Type B pancreatic cell (in vitro differentiated cells): ENCODE measurements around the gene MYO16. TPM values are rescaled to one million over a fixed set of nuclear protein-coding genes. Genes with fewer than 3 reads are reported as not detected.

Experiments used
- DNase-seq: peaks from one replicate; pipeline ENCODE4 v3.0.0; 2021; ENCODE audit warnings: mixed read lengths; ENCODE audit not compliant: unreplicated experiment; ENCODE audit errors: extremely low spot score
- H3K27ac Mint-ChIP-seq: 2 replicates; pipeline ENCODE4 v1.8.0; 2021; ENCODE audit warnings: mild to moderate bottlenecking, mixed read lengths
- H3K27me3 Mint-ChIP-seq: 2 replicates; pipeline ENCODE4 v1.8.0; 2021; ENCODE audit warnings: mixed read lengths
- H3K36me3 Mint-ChIP-seq: 2 replicates; pipeline ENCODE4 v1.8.0; 2021; ENCODE audit warnings: mixed read lengths
- H3K4me1 Mint-ChIP-seq: one replicate; pipeline ENCODE4 v1.8.0; 2021; ENCODE audit warnings: mixed read lengths; ENCODE audit not compliant: unreplicated experiment
- H3K4me3 Mint-ChIP-seq: 2 replicates; pipeline ENCODE4 v1.8.0; 2021; ENCODE audit warnings: mild to moderate bottlenecking, mixed read lengths
- H3K9me3 Mint-ChIP-seq: 2 replicates; pipeline ENCODE4 v1.8.0; 2021; ENCODE audit warnings: mixed read lengths
- CTCF ChIP-seq: fragments of 200-600 bp; sonication (generic); conservative IDR thresholded peaks from 2 replicates; pipeline ENCODE4 v1.5.0; 2021; ENCODE audit warnings: antibody characterized with exemption, mild to moderate bottlenecking
- total RNA-seq: library from RNA; stranded (reverse); gene quantifications from 2 replicates; pipeline ENCODE4 v1.2.1, GENCODE V29; 2021; ENCODE audit warnings: low replicate concordance

The MYO16 gene
- total RNA-seq, 1 donor from 2014 or later = 1.5 TPM

GRCh38 chr13:108621462-108621861, 7.9 kb upstream of the MYO16 start:
- Mint-ChIP-seq H3K27ac (no peak overlapping the region), H3K4me1 (no peaks in the 10 kb centered on the region), H3K4me3 (no peak overlapping the region), H3K27me3 (no peaks in the 10 kb centered on the region), H3K36me3 (no peaks in the 10 kb centered on the region), H3K9me3 (no peaks in the 10 kb centered on the region)
- DNase-seq = no peak
- no peak for TF ChIP-seq CTCF

DNA sequence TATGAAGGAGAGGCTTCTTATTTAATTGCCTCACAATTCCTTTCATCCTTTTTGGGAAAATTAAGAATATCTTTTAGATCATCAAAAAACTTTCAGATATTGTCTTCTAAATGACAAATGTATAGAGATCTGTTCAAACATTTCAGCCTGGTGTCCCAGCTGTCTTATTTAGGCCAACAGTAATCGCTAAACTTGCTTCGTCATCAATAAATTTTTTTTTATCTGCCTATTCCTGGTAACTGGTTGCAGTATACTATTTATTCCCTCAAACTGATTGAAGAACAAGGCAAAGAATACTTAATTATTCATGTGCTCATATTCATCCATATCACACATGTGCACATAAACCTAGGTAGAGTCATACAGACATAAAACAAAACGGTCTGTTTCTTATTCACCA, 5.3 kb upstream of the MYO16 start:
- H3K4me3 Mint-ChIP-seq = no peak overlapping the region
- no peak overlapping the region for H3K27ac Mint-ChIP-seq
- no peak for TF ChIP-seq CTCF
- no peaks in the 10 kb centered on the region for H3K36me3 Mint-ChIP-seq
- peaks cover 7% of the 10 kb centered on the region for H3K27me3 Mint-ChIP-seq
- H3K9me3 Mint-ChIP-seq = no peaks in the 10 kb centered on the region
- no peaks in the 10 kb centered on the region for H3K4me1 Mint-ChIP-seq
- DNase-seq = no peak

DNA sequence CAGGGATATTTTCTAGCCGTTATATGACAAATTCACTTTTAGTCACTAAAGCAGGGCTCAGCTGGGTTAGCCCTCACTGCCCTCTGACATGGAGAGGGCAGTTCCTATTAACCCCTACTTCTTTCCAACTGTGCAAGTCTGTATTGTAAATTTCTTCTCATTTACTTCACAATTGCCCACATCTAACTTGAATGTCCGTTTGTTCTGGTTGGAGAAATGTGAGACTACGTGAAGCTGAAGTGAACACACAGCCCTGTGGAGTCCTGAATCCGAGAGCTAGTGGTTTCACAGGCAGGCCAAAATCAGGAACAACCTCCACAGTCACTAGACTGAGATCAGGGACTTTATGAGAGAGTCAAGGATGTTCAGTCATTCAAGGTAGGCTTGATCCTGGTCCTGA, 4.4 kb upstream of the MYO16 start:
- H3K36me3 Mint-ChIP-seq = no peaks in the 10 kb centered on the region
- no peaks in the 10 kb centered on the region for H3K9me3 Mint-ChIP-seq
- H3K27ac Mint-ChIP-seq = no peak overlapping the region

DNA sequence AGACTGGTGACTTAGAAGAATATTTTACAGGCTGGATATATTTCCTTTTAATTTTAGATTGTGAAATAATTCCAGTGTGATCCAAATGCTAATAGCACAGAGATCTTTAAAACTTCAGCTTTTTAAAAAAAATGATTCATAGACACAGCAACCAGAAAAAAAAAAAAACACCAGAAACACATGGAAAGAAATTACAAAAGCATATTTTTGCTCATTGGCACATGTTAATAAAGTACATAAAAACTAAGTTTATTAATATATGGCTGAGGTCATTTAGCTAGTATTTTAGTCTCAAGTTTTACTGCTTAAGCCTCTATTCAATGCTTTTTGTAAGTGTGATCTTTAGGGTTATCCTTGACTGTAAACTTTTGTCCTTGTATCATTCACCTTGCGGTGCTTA, 577 bp downstream of the MYO16 start:
- TF ChIP-seq CTCF = no peak
- H3K27ac Mint-ChIP-seq = no peak overlapping the region
- no peaks in the 10 kb centered on the region for H3K9me3 Mint-ChIP-seq
- H3K27me3 Mint-ChIP-seq = peaks cover 22% of the 10 kb centered on the region
- H3K36me3 Mint-ChIP-seq = no peaks in the 10 kb centered on the region
- no peak overlapping the region for H3K4me3 Mint-ChIP-seq
- no peak for DNase-seq
- H3K4me1 Mint-ChIP-seq = no peaks in the 10 kb centered on the region

More for the DNA sequence above, 4.4 kb upstream of the MYO16 start:
- Mint-ChIP-seq H3K4me1 (no peaks in the 10 kb centered on the region), H3K4me3 (no peak overlapping the region), H3K27me3 (peaks cover 12% of the 10 kb centered on the region)
- DNase-seq = no peak
- no peak for TF ChIP-seq CTCF

DNA sequence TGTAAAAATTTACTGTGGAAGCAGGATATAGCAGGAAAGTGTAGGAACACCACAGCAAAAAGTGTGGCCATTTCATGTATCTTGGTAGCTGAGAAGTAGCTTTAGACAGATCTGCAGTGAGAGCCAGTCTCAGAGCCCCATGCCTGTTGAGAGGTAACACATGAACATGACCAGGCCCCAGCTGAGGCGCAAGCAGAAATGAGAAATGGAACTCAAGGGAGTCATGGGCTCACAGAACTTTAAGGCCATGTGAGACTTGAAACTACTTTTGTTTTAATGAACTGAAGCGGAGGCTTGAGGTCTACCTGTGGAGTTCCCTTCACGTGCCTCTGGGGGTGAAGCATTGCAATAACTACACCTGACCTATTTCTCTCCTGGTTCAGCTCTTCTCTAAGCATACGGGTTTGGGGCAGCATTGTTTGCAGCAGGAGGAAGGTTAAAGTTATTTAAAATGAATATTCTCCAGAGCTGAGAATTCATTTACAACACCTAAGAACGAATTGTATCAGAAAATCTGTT, 3.3 kb downstream of the MYO16 start:
- TF ChIP-seq CTCF = no peak
- Mint-ChIP-seq H3K36me3 (no peaks in the 10 kb centered on the region), H3K4me3 (no peak overlapping the region), H3K9me3 (no peaks in the 10 kb centered on the region), H3K27me3 (peaks cover 21% of the 10 kb centered on the region), H3K27ac (no peak overlapping the region), H3K4me1 (no peaks in the 10 kb centered on the region)
- no peak for DNase-seq

- no peak for DNase-seq
- no peak overlapping the region for H3K27ac Mint-ChIP-seq
- peaks cover 4% of the 10 kb centered on the region for H3K27me3 Mint-ChIP-seq
- H3K36me3 Mint-ChIP-seq = no peaks in the 10 kb centered on the region
- TF ChIP-seq CTCF = no peak
- no peaks in the 10 kb centered on the region for H3K4me1 Mint-ChIP-seq
- H3K9me3 Mint-ChIP-seq = peaks cover 4% of the 10 kb centered on the region
- no peak overlapping the region for H3K4me3 Mint-ChIP-seq
These were observed 9.5 kb downstream of the MYO16 start for GRCh38 chr13:108638901-108639300.
